Gastroesophageal sphincter (tissue), 3 donors: ENCODE measurements around the gene P4HA3.

Source experiments
- CTCF ChIP-seq, 4 experiments: fragments of 200-600 bp in 2 of 4; fragments of 450-650 bp in 2 of 4; sonication (generic) in 1 of 4; IDR thresholded peaks; one replicate each; pipeline ENCODE4 v1.5.1; 2017 to 2019; ENCODE audit warnings: antibody characterized with exemption in 4 of 4, mild to moderate bottlenecking in 2 of 4, moderate library complexity in 2 of 4
- POLR2A ChIP-seq, 2 donors: fragments of 450-650 bp; IDR thresholded peaks; one replicate each; pipeline ENCODE4 v1.6.1; 2017; ENCODE audit warnings: antibody characterized with exemption in 2 of 2, mild to moderate bottlenecking in 2 of 2, moderate library complexity in 1 of 2
- POLR2AphosphoS5 ChIP-seq: sonication (generic); formaldehyde crosslinking; IDR thresholded peaks from one replicate; pipeline ENCODE4 v1.6.1; 2017; ENCODE audit warnings: antibody characterized with exemption

GRCh38 chr11:74276581-74276980 lies 34.9 kb downstream of the P4HA3 start:
- TF ChIP-seq CTCF (IDR thresholded peaks at IDR 0.05) = no peak
- TF ChIP-seq POLR2AphosphoS5 = no peak
- TF ChIP-seq POLR2A (IDR thresholded peaks at IDR 0.05) = no peak
